Fibroblast of skin of left quadriceps (primary cell): Measurements from ENCODE around the gene VCL.

Experiments used
- DNase-seq, 2 experiments: peaks; one replicate each; pipeline ENCODE4 v3.0.0-alpha.2; 2013; ENCODE audit warnings: low read depth in 2 of 2

The VCL gene

GRCh38 chr10:74075906-74076305 is 78.0 kb downstream of the VCL start:
- DNase-seq: no peak

- no peak for DNase-seq
Observed at GRCh38 chr10:74076961-74077360, 79.0 kb downstream of the VCL start.

GRCh38 chr10:74077416-74077815 is 79.5 kb downstream of the VCL start:
- no peak for DNase-seq

GRCh38 chr10:74078037-74078436 is 80.1 kb downstream of the VCL start:
- DNase-seq: peak; percentile 47 to 52

GRCh38 chr10:74079028-74079935 is 81.4 kb downstream of the VCL start:
- no peak for DNase-seq

GRCh38 chr10:74079936-74080590 is 82.1 kb downstream of the VCL start:
- no peak for DNase-seq

GRCh38 chr10:74081192-74081803 is 83.4 kb downstream of the VCL start:
- peak in 1 of 2 experiments; percentile 36 for DNase-seq

GRCh38 chr10:74081941-74082718 is 84.2 kb downstream of the VCL start:
- DNase-seq: no peak

- no peak for DNase-seq
Observed at GRCh38 chr10:74083304-74083703, 85.4 kb downstream of the VCL start.

GRCh38 chr10:74084955-74085354 is 87.0 kb downstream of the VCL start:
- no peak for DNase-seq

- no peak for DNase-seq
Observed at GRCh38 chr10:74086317-74086716, 88.4 kb downstream of the VCL start.

GRCh38 chr10:74088722-74089121 is 90.8 kb downstream of the VCL start:
- no peak for DNase-seq

- DNase-seq: no peak
Observed at GRCh38 chr10:74092372-74092771, 94.5 kb downstream of the VCL start.

- DNase-seq: no peak
Observed at GRCh38 chr10:74093530-74094164, 95.7 kb downstream of the VCL start.

GRCh38 chr10:74094231-74094630 is 96.3 kb downstream of the VCL start:
- DNase-seq: no peak

GRCh38 chr10:74096777-74097176 is 98.9 kb downstream of the VCL start:
- no peak for DNase-seq

GRCh38 chr10:74097776-74098175 is 99.9 kb downstream of the VCL start:
- no peak for DNase-seq

- no peak for DNase-seq
Observed at GRCh38 chr10:74099420-74099819, 101.5 kb downstream of the VCL start.

- DNase-seq: no peak
Observed at GRCh38 chr10:74099836-74100235, 101.9 kb downstream of the VCL start.

- no peak for DNase-seq
Observed at GRCh38 chr10:74103560-74104258, 105.8 kb downstream of the VCL start.

- no peak for DNase-seq
Observed at GRCh38 chr10:74104480-74104879, 106.6 kb downstream of the VCL start.
